DMS53 treated with DMSO at 0.1 percent for 48 hours (cell line): ENCODE results near the gene RPS21.

ENCODE experiments used
- DNase-seq: peaks from one replicate; lab custom pipeline; 2025; ENCODE audit not compliant: unreplicated experiment; lab: John Stamatoyannopoulos, UW

RPS21 gene

GRCh38 chr20:62376112-62377063 is 10.5 kb upstream of the RPS21 start:
- DNase-seq, result no peak

- no peak for DNase-seq
Measured at GRCh38 chr20:62377064-62377461, 9.8 kb upstream of the RPS21 start.

- no peak for DNase-seq
Measured at GRCh38 chr20:62377615-62378178, 9.2 kb upstream of the RPS21 start.

GRCh38 chr20:62378215-62378614 is 8.7 kb upstream of the RPS21 start:
- no peak for DNase-seq

GRCh38 chr20:62381202-62381797 is 5.6 kb upstream of the RPS21 start:
- peak; percentile 27 for DNase-seq

GRCh38 chr20:62381842-62382241 is 5.1 kb upstream of the RPS21 start:
- no peak for DNase-seq

- DNase-seq, result peak; percentile 59
Measured at GRCh38 chr20:62382306-62383198, 4.4 kb upstream of the RPS21 start.

GRCh38 chr20:62387219-62387913 is 463 bp downstream of the RPS21 start:
- DNase-seq, result no peak

GRCh38 chr20:62387933-62388635 is 1.2 kb downstream of the RPS21 start:
- DNase-seq, result no peak

GRCh38 chr20:62388839-62389600 is 2.1 kb downstream of the RPS21 start:
- DNase-seq, result no peak

GRCh38 chr20:62389601-62390087 is 2.7 kb downstream of the RPS21 start:
- DNase-seq, result no peak

- DNase-seq, result no peak
Measured at GRCh38 chr20:62390317-62391164, 3.6 kb downstream of the RPS21 start.

- no peak for DNase-seq
Measured at GRCh38 chr20:62391165-62392076, 4.5 kb downstream of the RPS21 start.

- DNase-seq, result no peak
Measured at GRCh38 chr20:62392077-62392418, 5.1 kb downstream of the RPS21 start.

- no peak for DNase-seq
Measured at GRCh38 chr20:62392621-62393334, 5.9 kb downstream of the RPS21 start.

GRCh38 chr20:62393335-62393665 is 6.4 kb downstream of the RPS21 start:
- no peak for DNase-seq

GRCh38 chr20:62393830-62394229 is 6.9 kb downstream of the RPS21 start:
- DNase-seq, result no peak
